HEK293 (cell line): Measurements from ENCODE around the gene PRICKLE3.

ENCODE experiments used
- CTCF ChIP-seq: fragments of 450-650 bp; formaldehyde crosslinking; IDR thresholded peaks from 2 replicates; pipeline ENCODE4 v1.5.1; 2016; ENCODE audit warnings: missing biosample characterization, missing genetic modification characterization
- FEZF1 ChIP-seq: fragments of 450-650 bp; formaldehyde crosslinking; IDR thresholded peaks from 2 replicates; pipeline ENCODE4 v1.5.1; 2016; ENCODE audit warnings: missing biosample characterization, missing genetic modification characterization
- GLI4 ChIP-seq: fragments of 450-650 bp; formaldehyde crosslinking; IDR thresholded peaks from 2 replicates; pipeline ENCODE4 v1.5.1; 2016; ENCODE audit warnings: missing biosample characterization, missing genetic modification characterization
- KLF1 ChIP-seq: fragments of 450-650 bp; formaldehyde crosslinking; IDR thresholded peaks from 2 replicates; pipeline ENCODE4 v1.5.1; 2016; ENCODE audit warnings: missing biosample characterization, missing genetic modification characterization
- KLF8 ChIP-seq: fragments of 450-650 bp; formaldehyde crosslinking; IDR thresholded peaks from 2 replicates; pipeline ENCODE4 v1.5.1; 2016; ENCODE audit warnings: missing biosample characterization, missing genetic modification characterization
- MYNN ChIP-seq: fragments of 450-650 bp; formaldehyde crosslinking; IDR thresholded peaks from 2 replicates; pipeline ENCODE4 v1.5.1; 2016; ENCODE audit warnings: missing biosample characterization, missing genetic modification characterization, borderline replicate concordance
- MZF1 ChIP-seq: fragments of 450-650 bp; formaldehyde crosslinking; IDR thresholded peaks from 2 replicates; pipeline ENCODE4 v1.5.1; 2017; ENCODE audit warnings: missing biosample characterization, missing genetic modification characterization, borderline replicate concordance
- RBAK ChIP-seq: fragments of 450-650 bp; formaldehyde crosslinking; IDR thresholded peaks from 2 replicates; pipeline ENCODE4 v1.5.1; 2016; ENCODE audit warnings: missing biosample characterization, missing genetic modification characterization
- SCRT1 ChIP-seq: fragments of 450-650 bp; formaldehyde crosslinking; IDR thresholded peaks from 2 replicates; pipeline ENCODE4 v1.5.1; 2016; ENCODE audit warnings: missing biosample characterization, missing genetic modification characterization, borderline replicate concordance
- YY1 ChIP-seq: fragments of 450-650 bp; formaldehyde crosslinking; IDR thresholded peaks from 2 replicates; pipeline ENCODE4 v1.5.1; 2018; ENCODE audit warnings: missing biosample characterization, missing genetic modification characterization
- ZBTB1 ChIP-seq: fragments of 450-650 bp; formaldehyde crosslinking; IDR thresholded peaks from 2 replicates; pipeline ENCODE4 v1.5.1; 2016; ENCODE audit warnings: missing biosample characterization, missing genetic modification characterization
- ZBTB17 ChIP-seq: fragments of 450-650 bp; formaldehyde crosslinking; IDR thresholded peaks from 2 replicates; pipeline ENCODE4 v1.5.1; 2016; ENCODE audit warnings: missing biosample characterization, missing genetic modification characterization
- ZBTB48 ChIP-seq: fragments of 450-650 bp; formaldehyde crosslinking; IDR thresholded peaks from 2 replicates; pipeline ENCODE4 v1.5.1; 2016; ENCODE audit warnings: missing biosample characterization, missing genetic modification characterization
- ZFHX2 ChIP-seq: fragments of 450-650 bp; formaldehyde crosslinking; conservative IDR thresholded peaks from 2 replicates; pipeline ENCODE4 v1.5.1; 2016; ENCODE audit warnings: missing biosample characterization, missing genetic modification characterization
- ZNF10 ChIP-seq: fragments of 450-650 bp; formaldehyde crosslinking; IDR thresholded peaks from 2 replicates; pipeline ENCODE4 v1.5.1; 2017; ENCODE audit warnings: missing biosample characterization, missing genetic modification characterization
- ZNF211 ChIP-seq: fragments of 450-650 bp; formaldehyde crosslinking; IDR thresholded peaks from 2 replicates; pipeline ENCODE4 v1.5.1; 2016; ENCODE audit warnings: low read depth, missing biosample characterization, missing genetic modification characterization
- ZNF280C ChIP-seq: fragments of 450-650 bp; formaldehyde crosslinking; IDR thresholded peaks from 2 replicates; pipeline ENCODE4 v1.5.1; 2016; ENCODE audit warnings: missing biosample characterization, missing genetic modification characterization
- ZNF341 ChIP-seq: fragments of 450-650 bp; formaldehyde crosslinking; IDR thresholded peaks from 2 replicates; pipeline ENCODE4; 2016; ENCODE audit warnings: low read depth, missing biosample characterization, missing genetic modification characterization
- ZNF350 ChIP-seq: fragments of 450-650 bp; formaldehyde crosslinking; IDR thresholded peaks from 2 replicates; pipeline ENCODE4 v1.5.0; 2017; ENCODE audit warnings: missing biosample characterization, mild to moderate bottlenecking, missing genetic modification characterization
- ZNF394 ChIP-seq: fragments of 450-650 bp; formaldehyde crosslinking; IDR thresholded peaks from 2 replicates; pipeline ENCODE4 v1.5.1; 2016; ENCODE audit warnings: missing biosample characterization, missing genetic modification characterization, mild to moderate bottlenecking, moderate library complexity, borderline replicate concordance
- ZNF561 ChIP-seq: fragments of 450-650 bp; IDR thresholded peaks from 2 replicates; pipeline ENCODE4 v1.5.1; 2018; ENCODE audit warnings: missing biosample characterization, missing genetic modification characterization, borderline replicate concordance
- ZNF580 ChIP-seq: fragments of 450-650 bp; formaldehyde crosslinking; IDR thresholded peaks from 2 replicates; pipeline ENCODE4 v1.5.1; 2016; ENCODE audit warnings: missing biosample characterization, missing genetic modification characterization
- ZNF610 ChIP-seq: fragments of 450-650 bp; formaldehyde crosslinking; IDR thresholded peaks from 2 replicates; pipeline ENCODE4 v1.5.1; 2016; ENCODE audit warnings: missing biosample characterization, missing genetic modification characterization, borderline replicate concordance
- ZNF658 ChIP-seq: fragments of 450-650 bp; formaldehyde crosslinking; IDR thresholded peaks from 2 replicates; pipeline ENCODE4; 2016; ENCODE audit warnings: missing biosample characterization, missing genetic modification characterization
- ZNF776 ChIP-seq: fragments of 450-650 bp; formaldehyde crosslinking; IDR thresholded peaks from 2 replicates; pipeline ENCODE4 v1.5.0; 2017; ENCODE audit warnings: missing biosample characterization, missing genetic modification characterization, borderline replicate concordance
- ZNF777 ChIP-seq: fragments of 450-650 bp; formaldehyde crosslinking; IDR thresholded peaks from 2 replicates; pipeline ENCODE4 v1.5.1; 2017; ENCODE audit warnings: missing biosample characterization, missing genetic modification characterization, borderline replicate concordance
- ZNF830 ChIP-seq: fragments of 450-650 bp; IDR thresholded peaks from 2 replicates; pipeline ENCODE4 v1.5.0; 2018; ENCODE audit warnings: missing biosample characterization, missing genetic modification characterization, low read depth, mild to moderate bottlenecking, moderate library complexity
- ZSCAN23 ChIP-seq: fragments of 450-650 bp; formaldehyde crosslinking; IDR thresholded peaks from 2 replicates; pipeline ENCODE4 v1.5.1; 2016; ENCODE audit warnings: missing biosample characterization, missing genetic modification characterization
- TF ChIP-seq, protein P1 (sequence below): fragments of 450-650 bp; formaldehyde crosslinking; optimal IDR thresholded peaks from 2 replicates; pipeline ENCODE3; 2016; ENCODE audit warnings: missing biosample characterization, mild to moderate bottlenecking, missing genetic modification characterization
- TF ChIP-seq, protein P2 (sequence below): fragments of 450-650 bp; formaldehyde crosslinking; IDR thresholded peaks from 2 replicates; pipeline ENCODE4 v1.5.1; 2016; ENCODE audit warnings: missing biosample characterization, missing genetic modification characterization, low read depth
- TF ChIP-seq, protein P3 (sequence below): fragments of 450-650 bp; IDR thresholded peaks from 2 replicates; pipeline ENCODE4 v1.5.1; 2018; ENCODE audit warnings: missing biosample characterization, missing genetic modification characterization

Gene PRICKLE3

DNA sequence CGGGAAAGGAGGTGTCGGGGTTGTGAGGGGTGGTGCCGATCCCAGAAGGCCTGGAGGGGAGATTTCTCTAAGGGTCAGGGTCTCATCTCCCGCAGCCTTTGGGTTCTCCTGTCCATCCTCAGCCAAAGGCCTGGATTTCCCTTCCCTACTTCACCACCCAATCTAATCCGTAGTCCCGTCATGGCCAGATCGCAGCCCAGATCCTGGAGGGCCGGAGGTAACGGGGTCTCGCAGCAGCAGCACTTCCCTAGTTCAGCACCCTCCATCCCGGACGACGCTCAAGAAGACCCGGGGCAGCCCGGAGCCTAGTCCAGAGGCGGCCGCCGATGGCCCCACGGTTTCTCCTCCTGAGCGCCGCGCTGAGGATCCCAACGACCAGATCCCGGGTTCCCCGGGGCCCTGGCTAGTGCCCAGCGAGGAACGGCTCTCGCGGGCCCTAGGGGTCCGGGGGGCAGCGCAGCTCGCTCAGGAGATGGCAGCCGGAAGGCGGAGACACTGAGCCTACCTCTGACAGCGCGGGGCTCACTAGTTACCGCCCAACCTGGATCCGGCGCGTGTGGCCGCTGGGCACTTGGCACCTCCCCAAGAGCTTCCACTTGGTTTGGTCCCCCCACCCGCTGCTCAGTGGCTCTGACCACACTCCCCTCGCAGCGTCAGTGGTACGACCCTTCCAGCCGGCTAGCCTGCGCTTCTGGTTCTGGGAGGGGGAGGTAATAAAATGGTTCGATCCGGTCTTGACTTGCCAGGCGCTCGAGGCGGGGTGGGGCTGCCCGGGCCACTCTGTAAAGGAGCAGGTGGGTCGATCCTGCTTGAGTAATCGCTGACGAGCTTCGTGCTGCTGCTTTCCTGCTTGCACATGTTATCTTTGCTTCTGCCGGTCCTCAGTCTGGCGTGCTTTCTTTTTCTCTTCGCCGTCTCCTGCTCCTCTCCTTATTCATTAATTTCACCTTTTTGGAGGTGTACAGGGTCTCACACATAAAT is 20.0 kb downstream of the PRICKLE3 start (continued):
- TF ChIP-seq ZNF211 (no peak), MZF1 (tag by site-specific recombination) (0 out of 2 replicates have a peak, but pooled peaks have one; percentile 39), ZBTB1 (tag by site-specific recombination) (no peak), ZNF658 (no peak), GLI4 (tag by site-specific recombination) (0 out of 2 replicates have a peak, but pooled peaks have one; percentile 9), ZNF830 (tag by site-specific recombination) (no peak), KLF1 (tag by site-specific recombination) (peak; percentile 81), ZBTB17 (tag by site-specific recombination) (peak; percentile 94), ZBTB48 (tag by site-specific recombination) (peak; percentile 61; the same call in 1 of the 2 replicates), ZNF610 (tag by site-specific recombination) (peak; percentile 66; the same call in 1 of the 2 replicates), ZNF10 (tag by site-specific recombination) (peak; percentile 84), ZNF776 (tag by site-specific recombination) (no peak), ZFHX2 (tag by site-specific recombination) (0 out of 2 replicates have a peak, but pooled peaks have one; percentile 28), CTCF (tag by site-specific recombination) (peak; percentile 81), ZNF341 (tag by site-specific recombination) (peak; percentile 98), ZNF777 (tag by site-specific recombination) (no peak), KLF8 (tag by site-specific recombination) (peak; percentile 94), FEZF1 (tag by site-specific recombination) (0 out of 2 replicates have a peak, but pooled peaks have one; percentile 8), YY1 (tag by site-specific recombination) (no peak), ZNF580 (tag by site-specific recombination) (peak; percentile 46; the same call in 1 of the 2 replicates), ZNF350 (tag by site-specific recombination) (no peak), RBAK (no peak), ZNF394 (peak; percentile 37; the same call in 1 of the 2 replicates), MYNN (tag by site-specific recombination) (no peak), ZNF561 (tag by site-specific recombination) (peak; percentile 50), ZSCAN23 (tag by site-specific recombination) (no peak), ZNF280C (no peak), SCRT1 (tag by site-specific recombination) (no peak; the same call in 1 of the 2 replicates)
- TF ChIP-seq, protein P1, sequence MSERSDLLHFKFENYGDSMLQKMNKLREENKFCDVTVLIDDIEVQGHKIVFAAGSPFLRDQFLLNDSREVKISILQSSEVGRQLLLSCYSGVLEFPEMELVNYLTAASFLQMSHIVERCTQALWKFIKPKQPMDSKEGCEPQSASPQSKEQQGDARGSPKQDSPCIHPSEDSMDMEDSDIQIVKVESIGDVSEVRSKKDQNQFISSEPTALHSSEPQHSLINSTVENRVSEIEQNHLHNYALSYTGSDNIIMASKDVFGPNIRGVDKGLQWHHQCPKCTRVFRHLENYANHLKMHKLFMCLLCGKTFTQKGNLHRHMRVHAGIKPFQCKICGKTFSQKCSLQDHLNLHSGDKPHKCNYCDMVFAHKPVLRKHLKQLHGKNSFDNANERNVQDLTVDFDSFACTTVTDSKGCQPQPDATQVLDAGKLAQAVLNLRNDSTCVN: peak; percentile 85
- TF ChIP-seq, protein P2, sequence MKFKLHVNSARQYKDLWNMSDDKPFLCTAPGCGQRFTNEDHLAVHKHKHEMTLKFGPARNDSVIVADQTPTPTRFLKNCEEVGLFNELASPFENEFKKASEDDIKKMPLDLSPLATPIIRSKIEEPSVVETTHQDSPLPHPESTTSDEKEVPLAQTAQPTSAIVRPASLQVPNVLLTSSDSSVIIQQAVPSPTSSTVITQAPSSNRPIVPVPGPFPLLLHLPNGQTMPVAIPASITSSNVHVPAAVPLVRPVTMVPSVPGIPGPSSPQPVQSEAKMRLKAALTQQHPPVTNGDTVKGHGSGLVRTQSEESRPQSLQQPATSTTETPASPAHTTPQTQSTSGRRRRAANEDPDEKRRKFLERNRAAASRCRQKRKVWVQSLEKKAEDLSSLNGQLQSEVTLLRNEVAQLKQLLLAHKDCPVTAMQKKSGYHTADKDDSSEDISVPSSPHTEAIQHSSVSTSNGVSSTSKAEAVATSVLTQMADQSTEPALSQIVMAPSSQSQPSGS (tag by site-specific recombination): no peak
- TF ChIP-seq, protein P3, sequence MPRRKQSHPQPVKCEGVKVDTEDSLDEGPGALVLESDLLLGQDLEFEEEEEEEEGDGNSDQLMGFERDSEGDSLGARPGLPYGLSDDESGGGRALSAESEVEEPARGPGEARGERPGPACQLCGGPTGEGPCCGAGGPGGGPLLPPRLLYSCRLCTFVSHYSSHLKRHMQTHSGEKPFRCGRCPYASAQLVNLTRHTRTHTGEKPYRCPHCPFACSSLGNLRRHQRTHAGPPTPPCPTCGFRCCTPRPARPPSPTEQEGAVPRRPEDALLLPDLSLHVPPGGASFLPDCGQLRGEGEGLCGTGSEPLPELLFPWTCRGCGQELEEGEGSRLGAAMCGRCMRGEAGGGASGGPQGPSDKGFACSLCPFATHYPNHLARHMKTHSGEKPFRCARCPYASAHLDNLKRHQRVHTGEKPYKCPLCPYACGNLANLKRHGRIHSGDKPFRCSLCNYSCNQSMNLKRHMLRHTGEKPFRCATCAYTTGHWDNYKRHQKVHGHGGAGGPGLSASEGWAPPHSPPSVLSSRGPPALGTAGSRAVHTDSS (tag by site-specific recombination): no peak
